ENCODE measurements around the gene SNED1.

Gene SNED1

DNA sequence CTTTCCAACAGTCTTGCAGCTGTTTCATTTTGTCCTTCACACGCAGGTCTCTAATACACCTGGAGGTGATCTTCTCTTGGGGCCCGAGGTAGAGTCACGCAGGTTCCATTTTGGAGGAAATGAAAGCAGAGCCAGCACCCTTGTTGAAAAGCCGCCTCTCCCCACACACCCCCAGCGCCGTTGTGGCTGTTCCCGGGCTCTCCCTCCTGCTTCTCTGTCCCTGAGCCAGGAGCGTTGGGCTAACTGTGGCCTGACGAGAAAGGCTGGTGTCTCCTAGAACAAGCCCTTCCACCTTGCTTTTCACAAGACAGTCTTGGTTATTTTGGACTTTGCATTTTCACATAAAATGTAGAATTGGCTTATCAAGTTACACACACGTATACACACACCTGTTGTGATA is 16.3 kb downstream of the SNED1 start:
- Histone ChIP-seq H3K9me3 (ENCODE audit: control insufficient read depth, low read length) (no peaks in the 10 kb centered on the region), H3K9ac (no peak overlapping the region), H3K4me2 (ENCODE audit: low read length) (no peak overlapping the region), H3K4me1 (no peaks in the 10 kb centered on the region), H2AFZ (no peak overlapping the region), H3K27ac (no peak overlapping the region), H3K79me2 (peaks cover 3% of the 10 kb centered on the region), H3K36me3 (ENCODE audit: control insufficient read depth, insufficient read depth, low read length) (no peaks in the 10 kb centered on the region), H3K27me3 (ENCODE audit: control insufficient read depth, insufficient read depth, low read length) (no peaks in the 10 kb centered on the region), H3K4me3 (ENCODE audit: low read depth, low read length) (no peak overlapping the region)
- TF ChIP-seq, protein P1, sequence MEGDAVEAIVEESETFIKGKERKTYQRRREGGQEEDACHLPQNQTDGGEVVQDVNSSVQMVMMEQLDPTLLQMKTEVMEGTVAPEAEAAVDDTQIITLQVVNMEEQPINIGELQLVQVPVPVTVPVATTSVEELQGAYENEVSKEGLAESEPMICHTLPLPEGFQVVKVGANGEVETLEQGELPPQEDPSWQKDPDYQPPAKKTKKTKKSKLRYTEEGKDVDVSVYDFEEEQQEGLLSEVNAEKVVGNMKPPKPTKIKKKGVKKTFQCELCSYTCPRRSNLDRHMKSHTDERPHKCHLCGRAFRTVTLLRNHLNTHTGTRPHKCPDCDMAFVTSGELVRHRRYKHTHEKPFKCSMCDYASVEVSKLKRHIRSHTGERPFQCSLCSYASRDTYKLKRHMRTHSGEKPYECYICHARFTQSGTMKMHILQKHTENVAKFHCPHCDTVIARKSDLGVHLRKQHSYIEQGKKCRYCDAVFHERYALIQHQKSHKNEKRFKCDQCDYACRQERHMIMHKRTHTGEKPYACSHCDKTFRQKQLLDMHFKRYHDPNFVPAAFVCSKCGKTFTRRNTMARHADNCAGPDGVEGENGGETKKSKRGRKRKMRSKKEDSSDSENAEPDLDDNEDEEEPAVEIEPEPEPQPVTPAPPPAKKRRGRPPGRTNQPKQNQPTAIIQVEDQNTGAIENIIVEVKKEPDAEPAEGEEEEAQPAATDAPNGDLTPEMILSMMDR (IDR thresholded peaks at IDR 0.05) = no peak

GRCh38 chr2:241015439-241015838 is 17.0 kb downstream of the SNED1 start:
- Histone ChIP-seq H3K27me3 (ENCODE audit: control insufficient read depth, insufficient read depth, low read length) (no peaks in the 10 kb centered on the region), H3K79me2 (peaks cover 3% of the 10 kb centered on the region), H3K36me3 (ENCODE audit: control insufficient read depth, insufficient read depth, low read length) (no peaks in the 10 kb centered on the region), H3K4me1 (no peaks in the 10 kb centered on the region), H3K9me3 (ENCODE audit: control insufficient read depth, low read length) (no peaks in the 10 kb centered on the region), H3K4me3 (ENCODE audit: low read depth, low read length) (no peak overlapping the region), H3K9ac (no peak overlapping the region), H3K4me2 (ENCODE audit: low read length) (no peak overlapping the region), H2AFZ (no peak overlapping the region), H3K27ac (no peak overlapping the region)
- TF ChIP-seq, protein P1 (IDR thresholded peaks at IDR 0.05) = no peak

DNA sequence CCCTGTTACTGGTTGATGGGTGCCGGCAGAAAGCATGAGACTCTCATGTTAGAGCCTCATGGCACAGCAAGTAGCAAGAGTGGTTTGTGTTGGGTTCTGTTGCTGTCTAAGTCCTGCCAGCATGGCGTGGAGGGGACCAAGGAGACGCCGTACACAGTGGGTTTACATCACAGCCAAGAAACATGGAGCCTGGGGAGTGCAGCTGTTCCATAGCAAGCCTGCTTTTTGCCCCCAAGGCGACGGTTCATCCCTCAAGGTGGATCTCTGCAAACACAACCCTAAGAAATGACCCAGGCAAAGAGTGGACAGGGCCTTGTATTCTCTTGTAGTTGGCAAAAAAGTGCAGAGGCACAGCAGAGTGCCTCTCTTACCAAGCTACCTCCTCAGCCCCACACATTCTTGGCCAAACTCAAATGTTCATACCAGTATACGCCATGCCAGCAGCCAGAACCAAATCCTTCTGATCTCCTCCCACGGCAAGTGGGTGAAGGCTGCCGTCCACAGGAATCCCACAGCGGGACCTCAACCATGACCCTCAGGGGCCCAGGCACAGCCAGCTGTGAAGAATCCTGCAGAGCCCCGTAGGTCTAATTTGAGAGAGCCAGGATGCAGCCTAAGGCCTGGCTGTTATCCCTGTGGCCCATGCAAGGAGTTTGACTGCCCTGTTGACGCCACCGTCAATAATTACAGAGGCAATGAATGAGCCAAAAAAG is 19.0 kb downstream of the SNED1 start:
- Histone ChIP-seq H2AFZ (no peak overlapping the region), H3K4me1 (no peaks in the 10 kb centered on the region), H3K9me3 (ENCODE audit: control insufficient read depth, low read length) (no peaks in the 10 kb centered on the region), H3K36me3 (ENCODE audit: control insufficient read depth, insufficient read depth, low read length) (no peaks in the 10 kb centered on the region), H3K79me2 (no peaks in the 10 kb centered on the region), H3K4me3 (ENCODE audit: low read depth, low read length) (no peak overlapping the region), H3K4me2 (ENCODE audit: low read length) (no peak overlapping the region), H3K27me3 (ENCODE audit: control insufficient read depth, insufficient read depth, low read length) (no peaks in the 10 kb centered on the region), H3K9ac (no peak overlapping the region), H3K27ac (no peak overlapping the region)
- TF ChIP-seq, protein P1 (IDR thresholded peaks at IDR 0.05) = no peak

DNA sequence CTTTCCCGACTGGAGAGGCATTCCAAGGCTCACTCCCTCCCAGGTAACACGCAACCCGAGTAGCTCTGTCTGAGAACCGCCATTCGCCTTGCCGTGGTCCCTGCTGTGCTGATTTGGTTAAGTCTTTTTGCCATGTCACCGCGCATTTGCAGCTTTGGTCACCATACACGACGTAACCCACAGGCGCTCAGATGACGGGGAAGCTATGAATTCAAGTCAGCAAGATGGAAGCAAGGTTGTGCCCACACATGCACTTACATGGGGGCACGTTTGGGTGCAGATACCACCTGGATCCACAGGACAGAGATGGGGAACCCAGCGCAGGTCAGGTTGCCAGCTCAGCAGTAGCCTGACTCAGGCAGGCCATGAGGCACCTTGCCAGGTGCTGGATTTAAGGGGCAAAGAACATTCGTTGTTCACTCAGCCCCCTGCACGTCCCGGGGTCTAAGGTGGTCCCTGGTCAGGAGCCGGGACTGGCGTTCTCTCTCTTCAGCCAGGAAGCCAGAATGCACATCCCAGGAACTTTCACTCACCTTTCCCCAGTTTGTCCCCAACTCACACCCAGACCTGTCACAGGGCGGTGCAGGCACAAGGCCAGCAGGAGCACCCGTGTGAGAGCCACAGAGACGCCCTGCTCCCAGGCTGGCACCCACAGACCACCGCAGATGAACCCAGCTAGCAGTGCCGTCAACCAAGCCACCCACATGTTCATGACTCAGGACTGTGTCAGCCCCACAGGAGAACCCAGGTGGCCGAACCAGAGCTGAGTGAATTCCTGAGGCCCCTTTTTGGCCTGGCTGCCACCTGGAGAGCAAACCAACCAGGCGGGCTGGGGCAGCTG is 19.9 kb downstream of the SNED1 start:
- TF ChIP-seq, protein P1 (IDR thresholded peaks at IDR 0.05) = no peak
- no peak overlapping the region for H2AFZ ChIP-seq
- no peaks in the 10 kb centered on the region for H3K27me3 ChIP-seq (ENCODE audit: control insufficient read depth, insufficient read depth, low read length)

More for the DNA sequence above, 19.9 kb downstream of the SNED1 start:
- Histone ChIP-seq H3K9ac (no peak overlapping the region), H3K4me2 (ENCODE audit: low read length) (no peak overlapping the region), H3K79me2 (no peaks in the 10 kb centered on the region), H3K27ac (no peak overlapping the region), H3K4me1 (no peaks in the 10 kb centered on the region), H3K4me3 (ENCODE audit: low read depth, low read length) (no peak overlapping the region), H3K9me3 (ENCODE audit: control insufficient read depth, low read length) (no peaks in the 10 kb centered on the region), H3K36me3 (ENCODE audit: control insufficient read depth, insufficient read depth, low read length) (no peaks in the 10 kb centered on the region)
